GM12873 (cell line): Measurements from ENCODE around the gene APBB2.

Source experiments
- TF ChIP-seq, protein P1 (sequence below): IDR thresholded peaks from 2 replicates; pipeline ENCODE4 v1.5.1; 2012; ENCODE audit warnings: low read depth, mild to moderate bottlenecking, moderate library complexity, low read length, control low read depth; ENCODE audit not compliant: insufficient read depth; ENCODE audit errors: missing control alignments

Gene APBB2

GRCh38 chr4:41133454-41134018, 80.8 kb downstream of the APBB2 start:
- TF ChIP-seq, protein P1, sequence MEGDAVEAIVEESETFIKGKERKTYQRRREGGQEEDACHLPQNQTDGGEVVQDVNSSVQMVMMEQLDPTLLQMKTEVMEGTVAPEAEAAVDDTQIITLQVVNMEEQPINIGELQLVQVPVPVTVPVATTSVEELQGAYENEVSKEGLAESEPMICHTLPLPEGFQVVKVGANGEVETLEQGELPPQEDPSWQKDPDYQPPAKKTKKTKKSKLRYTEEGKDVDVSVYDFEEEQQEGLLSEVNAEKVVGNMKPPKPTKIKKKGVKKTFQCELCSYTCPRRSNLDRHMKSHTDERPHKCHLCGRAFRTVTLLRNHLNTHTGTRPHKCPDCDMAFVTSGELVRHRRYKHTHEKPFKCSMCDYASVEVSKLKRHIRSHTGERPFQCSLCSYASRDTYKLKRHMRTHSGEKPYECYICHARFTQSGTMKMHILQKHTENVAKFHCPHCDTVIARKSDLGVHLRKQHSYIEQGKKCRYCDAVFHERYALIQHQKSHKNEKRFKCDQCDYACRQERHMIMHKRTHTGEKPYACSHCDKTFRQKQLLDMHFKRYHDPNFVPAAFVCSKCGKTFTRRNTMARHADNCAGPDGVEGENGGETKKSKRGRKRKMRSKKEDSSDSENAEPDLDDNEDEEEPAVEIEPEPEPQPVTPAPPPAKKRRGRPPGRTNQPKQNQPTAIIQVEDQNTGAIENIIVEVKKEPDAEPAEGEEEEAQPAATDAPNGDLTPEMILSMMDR = no peak

DNA sequence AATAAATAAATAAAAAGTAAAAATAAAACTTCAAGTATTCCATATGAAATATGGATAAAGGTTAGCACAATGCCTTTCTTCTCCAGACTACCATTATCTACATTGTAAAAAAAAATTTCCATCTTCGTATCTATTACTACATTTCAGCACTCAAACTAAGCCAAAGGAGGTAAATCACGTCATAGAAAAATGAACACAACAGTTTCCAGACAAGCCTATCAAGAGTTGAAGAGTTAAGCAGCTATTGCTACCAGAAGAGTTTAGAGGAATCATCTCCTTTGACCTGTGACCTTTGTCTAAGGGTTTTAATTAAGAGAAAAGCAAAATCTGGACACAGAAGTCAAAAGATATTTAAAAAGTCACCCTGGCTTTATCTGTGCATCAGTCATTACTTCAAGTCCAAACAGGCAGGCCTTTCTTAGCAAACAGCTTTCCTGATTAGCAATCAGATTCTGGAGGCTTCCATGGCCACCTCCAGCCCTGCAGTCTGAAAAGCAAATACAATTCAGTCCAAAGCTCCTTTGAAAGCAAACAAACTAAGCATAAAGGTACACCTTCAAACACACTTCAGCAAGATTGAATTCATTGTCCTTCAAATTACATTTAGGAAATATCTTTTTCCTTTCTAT, 82.2 kb downstream of the APBB2 start:
- TF ChIP-seq, protein P1 = no peak

GRCh38 chr4:41129936-41130440, 84.4 kb downstream of the APBB2 start:
- TF ChIP-seq, protein P1 = no peak

DNA sequence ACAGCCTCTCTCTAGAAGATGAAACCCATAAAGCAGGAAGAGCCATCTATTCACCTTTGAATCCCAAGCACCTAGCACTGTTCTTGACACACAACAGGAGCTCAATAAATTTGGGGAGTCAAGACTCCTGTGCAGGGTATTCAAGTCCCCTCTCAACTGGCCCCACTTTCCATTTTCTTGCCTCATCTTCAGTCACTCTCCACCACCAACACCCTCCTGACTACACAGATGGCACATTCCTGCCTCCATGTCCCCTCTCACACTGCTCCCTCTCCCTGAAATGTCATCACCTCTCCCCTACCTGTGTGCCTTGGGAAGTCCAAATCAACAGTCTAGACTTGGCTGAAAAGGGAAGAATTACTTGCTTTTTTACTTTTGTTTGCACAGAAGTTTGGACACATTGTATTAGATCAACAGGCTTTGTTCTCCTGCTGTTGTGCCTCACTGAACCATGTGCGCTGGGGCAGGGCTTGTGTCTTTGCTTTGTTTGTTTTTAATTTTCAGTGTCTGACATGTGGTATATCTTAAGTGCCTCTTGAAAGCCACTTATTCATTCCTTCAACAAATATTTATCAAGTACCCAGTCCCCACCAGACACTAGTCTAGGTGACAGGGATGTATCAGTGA, 85.1 kb downstream of the APBB2 start:
- TF ChIP-seq, protein P1 = no peak

DNA sequence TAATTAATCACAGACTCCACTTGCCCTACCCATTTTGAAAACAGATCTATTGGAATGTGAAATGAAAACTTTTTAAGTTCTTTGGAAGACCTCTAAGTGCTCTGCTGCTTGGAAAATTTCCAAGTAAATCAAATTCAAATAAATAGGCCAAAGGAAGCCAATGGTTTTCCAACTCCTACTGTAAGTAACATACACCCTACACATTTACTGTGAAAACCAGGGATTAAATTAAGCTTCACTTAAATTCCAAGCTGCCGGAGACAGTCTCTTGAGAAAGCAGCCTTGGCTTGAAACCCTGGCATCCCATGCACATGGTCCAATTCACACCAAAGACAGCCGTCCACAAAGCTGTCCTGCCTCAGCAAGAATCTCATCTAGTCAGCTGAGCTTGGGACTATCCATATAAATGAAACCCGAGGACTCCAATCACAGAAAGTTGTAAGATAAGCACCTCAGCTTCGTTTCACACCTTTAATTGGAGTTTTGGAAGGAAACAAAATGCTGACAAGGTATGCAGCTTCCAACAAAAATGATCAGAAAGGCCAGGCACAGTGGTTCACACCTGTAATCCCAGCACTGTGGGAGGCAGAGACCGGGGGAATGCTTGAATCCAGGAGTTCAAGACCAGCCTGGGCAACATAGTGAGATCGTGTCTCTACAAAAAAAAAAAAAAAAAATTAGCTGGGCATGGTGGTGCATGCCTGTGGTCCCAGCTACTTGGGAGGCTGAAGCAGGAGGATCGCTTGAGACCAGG, 88.6 kb downstream of the APBB2 start:
- TF ChIP-seq, protein P1 = no peak

- TF ChIP-seq, protein P1 = no peak
Measured at GRCh38 chr4:41124916-41125548, 89.3 kb downstream of the APBB2 start.
